ENCODE data around the gene RPS21. TPM values are rescaled to one million over a fixed set of nuclear protein-coding genes. Genes with fewer than 3 reads are reported as not detected.

RPS21 gene
- total and polyA plus RNA-seq, 2 of the 13 experiments (the other 11 are each of a cell fraction or from before 2014, with no cell fraction given), result 2,647 to 11,063 TPM

- TF ChIP-seq, protein P1, sequence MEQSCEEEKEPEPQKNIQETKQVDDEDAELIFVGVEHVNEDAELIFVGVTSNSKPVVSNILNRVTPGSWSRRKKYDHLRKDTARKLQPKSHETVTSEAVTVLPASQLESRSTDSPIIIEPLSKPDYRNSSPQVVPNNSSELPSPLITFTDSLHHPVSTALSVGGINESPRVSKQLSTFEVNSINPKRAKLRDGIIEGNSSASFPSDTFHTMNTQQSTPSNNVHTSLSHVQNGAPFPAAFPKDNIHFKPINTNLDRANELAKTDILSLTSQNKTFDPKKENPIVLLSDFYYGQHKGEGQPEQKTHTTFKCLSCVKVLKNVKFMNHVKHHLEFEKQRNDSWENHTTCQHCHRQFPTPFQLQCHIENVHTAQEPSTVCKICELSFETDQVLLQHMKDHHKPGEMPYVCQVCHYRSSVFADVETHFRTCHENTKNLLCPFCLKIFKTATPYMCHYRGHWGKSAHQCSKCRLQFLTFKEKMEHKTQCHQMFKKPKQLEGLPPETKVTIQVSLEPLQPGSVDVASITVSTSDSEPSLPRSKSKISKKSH (CRISPR knock-in tag; IDR thresholded peaks at IDR 0.05; ENCODE audit: borderline replicate concordance), result no peak
- TF ChIP-seq ZBTB4 (CRISPR knock-in tag; IDR thresholded peaks at IDR 0.05; ENCODE audit: borderline replicate concordance), result peak; percentile 93
- TF ChIP-seq ZSCAN31 (CRISPR knock-in tag; IDR thresholded peaks at IDR 0.05; ENCODE audit: low read depth), result no peak
- TF ChIP-seq CENPX (CRISPR knock-in tag; IDR thresholded peaks at IDR 0.05), result no peak
- no peak for TF ChIP-seq SP1 (IDR thresholded peaks at IDR 0.05)
- TF ChIP-seq SP1 (CRISPR knock-in tag; IDR thresholded peaks at IDR 0.05), result no peak
- TF ChIP-seq RFX3 (CRISPR knock-in tag; IDR thresholded peaks at IDR 0.05), result no peak
- peak; percentile 73 for TF ChIP-seq RBM22 (optimal IDR thresholded peaks at IDR 0.05; ENCODE audit: low read length)
- TF ChIP-seq, protein P2, sequence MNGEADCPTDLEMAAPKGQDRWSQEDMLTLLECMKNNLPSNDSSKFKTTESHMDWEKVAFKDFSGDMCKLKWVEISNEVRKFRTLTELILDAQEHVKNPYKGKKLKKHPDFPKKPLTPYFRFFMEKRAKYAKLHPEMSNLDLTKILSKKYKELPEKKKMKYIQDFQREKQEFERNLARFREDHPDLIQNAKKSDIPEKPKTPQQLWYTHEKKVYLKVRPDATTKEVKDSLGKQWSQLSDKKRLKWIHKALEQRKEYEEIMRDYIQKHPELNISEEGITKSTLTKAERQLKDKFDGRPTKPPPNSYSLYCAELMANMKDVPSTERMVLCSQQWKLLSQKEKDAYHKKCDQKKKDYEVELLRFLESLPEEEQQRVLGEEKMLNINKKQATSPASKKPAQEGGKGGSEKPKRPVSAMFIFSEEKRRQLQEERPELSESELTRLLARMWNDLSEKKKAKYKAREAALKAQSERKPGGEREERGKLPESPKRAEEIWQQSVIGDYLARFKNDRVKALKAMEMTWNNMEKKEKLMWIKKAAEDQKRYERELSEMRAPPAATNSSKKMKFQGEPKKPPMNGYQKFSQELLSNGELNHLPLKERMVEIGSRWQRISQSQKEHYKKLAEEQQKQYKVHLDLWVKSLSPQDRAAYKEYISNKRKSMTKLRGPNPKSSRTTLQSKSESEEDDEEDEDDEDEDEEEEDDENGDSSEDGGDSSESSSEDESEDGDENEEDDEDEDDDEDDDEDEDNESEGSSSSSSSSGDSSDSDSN (CRISPR knock-in tag; IDR thresholded peaks at IDR 0.05), result no peak
- no peak for TF ChIP-seq SATB2 (CRISPR knock-in tag; IDR thresholded peaks at IDR 0.05)
- TF ChIP-seq KDM5B (CRISPR knock-in tag; IDR thresholded peaks at IDR 0.05; ENCODE audit: borderline replicate concordance), result no peak
- TF ChIP-seq, protein P3, sequence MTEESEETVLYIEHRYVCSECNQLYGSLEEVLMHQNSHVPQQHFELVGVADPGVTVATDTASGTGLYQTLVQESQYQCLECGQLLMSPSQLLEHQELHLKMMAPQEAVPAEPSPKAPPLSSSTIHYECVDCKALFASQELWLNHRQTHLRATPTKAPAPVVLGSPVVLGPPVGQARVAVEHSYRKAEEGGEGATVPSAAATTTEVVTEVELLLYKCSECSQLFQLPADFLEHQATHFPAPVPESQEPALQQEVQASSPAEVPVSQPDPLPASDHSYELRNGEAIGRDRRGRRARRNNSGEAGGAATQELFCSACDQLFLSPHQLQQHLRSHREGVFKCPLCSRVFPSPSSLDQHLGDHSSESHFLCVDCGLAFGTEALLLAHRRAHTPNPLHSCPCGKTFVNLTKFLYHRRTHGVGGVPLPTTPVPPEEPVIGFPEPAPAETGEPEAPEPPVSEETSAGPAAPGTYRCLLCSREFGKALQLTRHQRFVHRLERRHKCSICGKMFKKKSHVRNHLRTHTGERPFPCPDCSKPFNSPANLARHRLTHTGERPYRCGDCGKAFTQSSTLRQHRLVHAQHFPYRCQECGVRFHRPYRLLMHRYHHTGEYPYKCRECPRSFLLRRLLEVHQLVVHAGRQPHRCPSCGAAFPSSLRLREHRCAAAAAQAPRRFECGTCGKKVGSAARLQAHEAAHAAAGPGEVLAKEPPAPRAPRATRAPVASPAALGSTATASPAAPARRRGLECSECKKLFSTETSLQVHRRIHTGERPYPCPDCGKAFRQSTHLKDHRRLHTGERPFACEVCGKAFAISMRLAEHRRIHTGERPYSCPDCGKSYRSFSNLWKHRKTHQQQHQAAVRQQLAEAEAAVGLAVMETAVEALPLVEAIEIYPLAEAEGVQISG (CRISPR knock-in tag; IDR thresholded peaks at IDR 0.05), result no peak
- peak; percentile 61; the same call in 1 of the 2 replicates for TF ChIP-seq KDM5A (IDR thresholded peaks at IDR 0.05; ENCODE audit: borderline replicate concordance, low read length)
- TF ChIP-seq ZBTB20 (CRISPR knock-in tag; IDR thresholded peaks at IDR 0.05; ENCODE audit: borderline replicate concordance, low read depth), result peak; percentile 41; the same call in 1 of the 2 replicates
- TF ChIP-seq NR2C2 (CRISPR knock-in tag; IDR thresholded peaks at IDR 0.05; ENCODE audit: borderline replicate concordance), result no peak
- TF ChIP-seq, protein P4, sequence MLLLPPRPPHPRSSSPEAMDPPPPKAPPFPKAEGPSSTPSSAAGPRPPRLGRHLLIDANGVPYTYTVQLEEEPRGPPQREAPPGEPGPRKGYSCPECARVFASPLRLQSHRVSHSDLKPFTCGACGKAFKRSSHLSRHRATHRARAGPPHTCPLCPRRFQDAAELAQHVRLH (CRISPR knock-in tag; IDR thresholded peaks at IDR 0.05; ENCODE audit: borderline replicate concordance, low read depth), result no peak
- TF ChIP-seq ZNF34 (CRISPR knock-in tag; IDR thresholded peaks at IDR 0.05; ENCODE audit: borderline replicate concordance), result no peak
- no peak for TF ChIP-seq CBX1 (IDR thresholded peaks at IDR 0.05; ENCODE audit: low read depth)
- TF ChIP-seq KDM1A (CRISPR knock-in tag; IDR thresholded peaks at IDR 0.05), result no peak
- no peak for TF ChIP-seq TCF7L2 (IDR thresholded peaks at IDR 0.05; ENCODE audit: low read depth, low read length)
These were observed 44.0 kb upstream of the RPS21 start (continued) for GRCh38 chr20:62342910-62343309.

Measured in HepG2 (cell line).